Psoas muscle (tissue), 8 donors: ENCODE data around the gene DCDC1. TPM values are rescaled to one million over a fixed set of nuclear protein-coding genes. Genes with fewer than 3 reads are reported as not detected.

Experiments used
- ATAC-seq, 4 donors: fragments of 200-7000 bp; cut with Tn5 transposase; one replicate each; pipeline ENCODE4 v1.9.1; 2020; ENCODE audit warnings: moderate library complexity in 3 of 4, mild to moderate bottlenecking in 2 of 4
- DNase-seq, 2 donors: peaks; one replicate each; pipeline ENCODE4 v3.0.0-alpha.2; 2020
- H3K27ac ChIP-seq: fragments of 200-600 bp; one replicate; pipeline ENCODE4 v1.8.0; 2022
- H3K27me3 ChIP-seq, 3 donors: fragments of 200-600 bp in 1 of 3; one replicate each; pipeline versions ENCODE4 v1.6.1 to v1.8.0; 2013 to 2022; ENCODE audit warnings: low read length in 2 of 3, mild to moderate bottlenecking in 2 of 3, moderate library complexity in 1 of 3; ENCODE audit not compliant: insufficient read depth in 3 of 3
- H3K36me3 ChIP-seq, 2 donors: fragments of 200-600 bp in 1 of 2; one replicate each; pipeline versions ENCODE4 v1.6.1 to v1.8.0; 2013 to 2022; ENCODE audit warnings: low read depth in 1 of 2, mild to moderate bottlenecking in 1 of 2, moderate library complexity in 1 of 2; ENCODE audit not compliant: insufficient read depth in 1 of 2
- H3K4me1 ChIP-seq: fragments of 200-600 bp; one replicate; pipeline ENCODE4 v1.8.0; 2022
- H3K4me3 ChIP-seq: fragments of 200-600 bp; one replicate; pipeline ENCODE4 v1.8.0; 2022; ENCODE audit warnings: mild to moderate bottlenecking
- H3K9me3 ChIP-seq: fragments of 200-600 bp; one replicate; pipeline ENCODE4 v1.8.0; 2022
- WGBS, 3 donors: extraction: QIAGEN DNeasy Blood & Tissue Kit; methylation state at CpG; one replicate each; pipeline versions ENCODE4 v1.1.6 to v1.1.7; 2013; 5-methylcytosine and 5-hydroxymethylcytosine counted together
- intact Hi-C, 2 donors: fragments of 100-400 bp; cut with DNase I; formaldehyde crosslinking; loops; one replicate each; pipeline versions ENCODE4 v1.11.0 to v1.14.2; 2022
- polyA plus RNA-seq, 3 donors: library from polyadenylated mRNA; stranded (reverse); fragments of 200-250 nt; gene quantifications; one replicate each; pipeline ENCODE4 v1.2.3, GENCODE V29; 2013
- total RNA-seq, 4 donors: library from RNA; stranded (reverse); fragmentation: NEBNext Ultra II Directional in 2 of 4; extraction: Animal tissue kit (Norgen Biotek cat#: 25700) in 2 of 4; gene quantifications; one replicate each; pipeline versions ENCODE4 v1.2.1 to v1.2.4, GENCODE V29; 2021 to 2023
- TF ChIP-seq, protein P1 (sequence below): fragments of 200-600 bp; IDR thresholded peaks from one replicate; pipeline ENCODE4 v1.8.0; 2022; ENCODE audit warnings: antibody characterized with exemption
- donor health status: healthy with polysubstance abuse.
- donor health status: DM: no; HTN: no; CAD: no; lungs with moderate emphysema.
- donor health status: Bipolar disorder and iron deficiency.
- donor health status: healthy.
- donor health status: DM: yes; HTN: yes; CAD: no.
- donor health status: DM: no; HTN: no; CAD: no.
- donor health status: DM: no; HTN: no; CAD: no.
- donor health status: DM: yes; HTN: yes; CAD: no.

DCDC1 gene
- total and polyA plus RNA-seq, 7 donors = not detected

DNA sequence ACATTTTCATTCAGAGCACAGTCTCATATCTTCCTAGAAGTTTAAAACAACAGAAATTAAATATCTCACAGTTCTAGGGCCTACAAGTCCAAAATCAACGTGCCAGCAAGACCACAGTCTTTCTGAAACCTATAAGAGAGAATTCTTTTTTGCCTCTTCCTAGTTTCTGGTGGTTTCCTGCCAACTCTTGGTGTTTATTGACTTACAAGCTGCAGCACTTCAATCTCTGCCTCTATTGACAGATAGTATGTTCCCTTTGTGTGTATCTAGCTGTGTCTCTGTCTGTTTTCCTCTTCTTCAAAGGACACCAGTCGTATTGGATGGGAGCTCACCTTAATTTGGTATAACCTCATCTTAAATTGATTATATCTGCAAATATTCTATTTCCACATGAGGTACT lies 347.5 kb downstream of the DCDC1 start:
- no peak for ATAC-seq

DNA sequence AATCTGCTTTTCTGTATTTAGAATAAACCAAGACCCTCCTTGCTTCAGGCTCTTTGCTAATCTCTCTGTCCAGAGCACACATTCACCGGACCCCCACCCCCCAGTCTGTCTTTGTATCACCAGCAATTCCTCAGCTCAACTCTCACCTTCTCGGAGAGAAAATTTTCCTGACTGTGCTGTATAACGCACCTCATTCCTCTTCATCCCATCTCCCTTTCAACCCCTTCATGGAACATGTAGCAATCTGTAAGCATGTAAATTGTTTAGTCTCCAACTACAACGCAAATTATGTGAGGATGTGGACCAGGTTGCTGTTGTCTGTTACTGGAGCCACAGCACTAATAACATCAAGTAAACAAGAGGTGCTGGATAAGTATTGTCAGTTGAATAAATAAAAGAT lies 349.8 kb downstream of the DCDC1 start:
- ATAC-seq (no peak), DNase-seq (no peak)
- H3K36me3 ChIP-seq = no peaks in the 10 kb centered on the region
- intact Hi-C loops = no loop called here
- 79 to 84% (median 82%) methylated on average over 4 of the region's 4 CpGs for WGBS, 3 donors
- H3K27me3 ChIP-seq = no peaks in the 10 kb centered on the region
- H3K27ac ChIP-seq = no peak overlapping the region
- TF ChIP-seq, protein P1, sequence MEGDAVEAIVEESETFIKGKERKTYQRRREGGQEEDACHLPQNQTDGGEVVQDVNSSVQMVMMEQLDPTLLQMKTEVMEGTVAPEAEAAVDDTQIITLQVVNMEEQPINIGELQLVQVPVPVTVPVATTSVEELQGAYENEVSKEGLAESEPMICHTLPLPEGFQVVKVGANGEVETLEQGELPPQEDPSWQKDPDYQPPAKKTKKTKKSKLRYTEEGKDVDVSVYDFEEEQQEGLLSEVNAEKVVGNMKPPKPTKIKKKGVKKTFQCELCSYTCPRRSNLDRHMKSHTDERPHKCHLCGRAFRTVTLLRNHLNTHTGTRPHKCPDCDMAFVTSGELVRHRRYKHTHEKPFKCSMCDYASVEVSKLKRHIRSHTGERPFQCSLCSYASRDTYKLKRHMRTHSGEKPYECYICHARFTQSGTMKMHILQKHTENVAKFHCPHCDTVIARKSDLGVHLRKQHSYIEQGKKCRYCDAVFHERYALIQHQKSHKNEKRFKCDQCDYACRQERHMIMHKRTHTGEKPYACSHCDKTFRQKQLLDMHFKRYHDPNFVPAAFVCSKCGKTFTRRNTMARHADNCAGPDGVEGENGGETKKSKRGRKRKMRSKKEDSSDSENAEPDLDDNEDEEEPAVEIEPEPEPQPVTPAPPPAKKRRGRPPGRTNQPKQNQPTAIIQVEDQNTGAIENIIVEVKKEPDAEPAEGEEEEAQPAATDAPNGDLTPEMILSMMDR = no peak
- H3K9me3 ChIP-seq = no peaks in the 10 kb centered on the region
- no peaks in the 10 kb centered on the region for H3K4me1 ChIP-seq
- H3K4me3 ChIP-seq = no peak overlapping the region

More for the DNA sequence above, 347.5 kb downstream of the DCDC1 start:
- H3K4me1 ChIP-seq = no peaks in the 10 kb centered on the region
- intact Hi-C loops = no loop called here
- no peak overlapping the region for H3K27ac ChIP-seq
- no peak overlapping the region for H3K4me3 ChIP-seq
- no peaks in the 10 kb centered on the region for H3K27me3 ChIP-seq
- TF ChIP-seq, protein P1 = no peak
- no peak for DNase-seq
- H3K9me3 ChIP-seq = no peaks in the 10 kb centered on the region
- H3K36me3 ChIP-seq = no peaks in the 10 kb centered on the region
- WGBS, 3 donors = 44 to 69% (median 55%) methylated on average over 2 of the region's 2 CpGs

DNA sequence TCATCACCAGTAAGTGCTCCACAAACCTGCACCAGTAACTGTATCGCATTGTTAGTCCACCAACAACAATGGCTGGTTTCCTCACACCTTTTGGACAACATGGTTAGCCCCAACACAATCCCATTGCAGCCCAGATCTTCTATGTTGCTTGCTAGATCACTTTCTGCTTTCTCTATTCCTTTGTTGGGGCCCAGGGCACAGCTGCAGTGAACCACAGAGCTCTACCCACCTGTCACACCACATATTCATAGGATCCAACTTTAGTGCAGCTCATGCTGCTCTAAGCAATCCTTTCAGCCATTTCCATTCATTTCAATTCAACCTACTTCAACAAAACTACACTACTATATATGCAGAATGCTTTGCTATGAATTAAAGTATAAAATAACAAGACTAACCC lies 364.3 kb downstream of the DCDC1 start:
- H3K4me3 ChIP-seq = no peak overlapping the region
- DNase-seq (no peak), ATAC-seq (no peak)
- 84 to 88% (median 86%) methylated on average over 1 of the region's 1 CpG for WGBS, 3 donors
- intact Hi-C loops = no loop called here
- H3K9me3 ChIP-seq = no peaks in the 10 kb centered on the region
- H3K4me1 ChIP-seq = no peaks in the 10 kb centered on the region
- TF ChIP-seq, protein P1 = no peak
- no peaks in the 10 kb centered on the region for H3K27me3 ChIP-seq
- H3K36me3 ChIP-seq = no peaks in the 10 kb centered on the region
- no peak overlapping the region for H3K27ac ChIP-seq

DNA sequence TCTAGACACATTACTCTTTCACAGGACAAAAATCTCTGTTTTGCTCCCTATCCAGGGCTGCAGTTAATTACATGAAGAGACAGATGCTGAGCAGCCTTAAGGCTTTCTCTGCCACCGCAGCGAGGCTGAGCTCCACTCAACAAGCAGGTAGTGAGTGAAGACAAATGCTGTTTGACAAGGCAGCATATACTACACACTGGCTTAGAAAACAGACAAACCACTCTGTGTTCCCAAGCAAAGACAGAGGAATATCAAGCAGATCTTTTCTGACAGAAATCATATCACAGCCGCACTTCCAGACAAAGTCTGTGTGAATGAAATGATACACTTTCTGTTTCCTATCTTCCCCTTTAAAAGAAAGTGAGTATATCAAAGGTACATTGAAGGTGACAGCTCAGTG lies 368.1 kb downstream of the DCDC1 start:
- no peaks in the 10 kb centered on the region for H3K9me3 ChIP-seq
- intact Hi-C loops = no loop called here
- 71 to 77% (median 75%) methylated on average over 3 of the region's 3 CpGs for WGBS, 3 donors

DNA sequence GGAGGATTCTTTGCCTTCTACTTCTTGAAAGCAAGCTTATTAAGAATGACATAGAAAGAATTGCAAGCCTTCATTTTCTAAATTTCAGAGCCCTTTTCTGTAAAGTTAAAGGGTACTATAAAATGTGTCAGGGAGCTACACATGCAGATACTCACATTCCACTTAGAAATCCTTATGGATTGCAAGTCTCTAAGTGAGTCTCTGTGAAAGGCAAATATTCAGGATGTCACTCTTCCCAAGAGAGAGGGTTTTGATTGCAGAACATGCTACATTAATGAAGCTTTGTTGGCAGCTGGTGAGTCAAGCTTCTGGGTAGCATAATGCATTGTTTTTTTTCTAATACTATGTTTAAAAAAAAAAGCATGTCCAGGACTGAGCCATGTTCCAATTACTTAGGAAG lies 369.2 kb downstream of the DCDC1 start:
- TF ChIP-seq, protein P1 = no peak
- Histone ChIP-seq H3K36me3 (no peaks in the 10 kb centered on the region), H3K4me1 (no peaks in the 10 kb centered on the region), H3K4me3 (no peak overlapping the region), H3K27ac (no peak overlapping the region), H3K9me3 (no peaks in the 10 kb centered on the region), H3K27me3 (no peaks in the 10 kb centered on the region)
- no peak for ATAC-seq
- intact Hi-C loops = no loop called here
- DNase-seq = no peak

More for the DNA sequence above, 368.1 kb downstream of the DCDC1 start:
- no peak for ATAC-seq
- Histone ChIP-seq H3K27ac (no peak overlapping the region), H3K4me1 (no peaks in the 10 kb centered on the region), H3K4me3 (no peak overlapping the region), H3K36me3 (no peaks in the 10 kb centered on the region), H3K27me3 (no peaks in the 10 kb centered on the region)
- TF ChIP-seq, protein P1 = no peak
- no peak for DNase-seq
